Measurements from ENCODE around the gene RFT1.

The RFT1 gene

DNA sequence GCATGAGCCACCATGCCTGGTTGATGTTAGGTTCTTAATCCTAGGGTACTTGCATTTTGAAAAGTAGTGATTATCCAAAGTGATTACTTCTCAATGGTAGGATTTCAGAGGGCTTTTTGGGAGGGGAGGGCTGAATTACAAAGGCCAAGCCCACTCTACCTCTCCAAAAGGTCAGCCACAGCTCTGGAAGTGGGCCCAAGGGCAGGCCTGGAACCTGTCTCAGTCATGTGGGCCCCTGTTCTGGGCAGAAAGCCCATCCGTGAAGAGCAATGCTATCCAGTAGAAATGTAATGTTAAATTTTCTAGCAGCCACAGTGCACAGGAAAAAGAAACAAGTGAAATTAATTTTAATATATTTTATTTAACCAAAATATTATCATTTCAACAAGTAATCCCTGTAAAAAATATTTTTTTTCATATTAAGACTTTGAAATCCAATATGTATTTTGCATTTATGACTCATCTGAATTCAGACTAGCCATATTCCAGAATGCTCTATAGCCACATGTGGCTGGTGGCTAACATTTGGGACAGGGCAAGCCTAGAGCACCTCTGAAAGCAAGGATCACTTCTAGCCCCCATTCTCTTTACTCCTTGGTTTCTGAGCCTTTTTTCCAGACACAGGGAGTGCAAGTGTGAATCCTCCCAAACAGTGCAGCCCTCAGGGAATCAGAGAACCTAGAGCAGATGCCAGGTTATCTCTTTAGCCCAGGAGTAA lies 16.8 kb downstream of the RFT1 start:
- Histone ChIP-seq H2AFZ (ENCODE audit: insufficient read depth, low read length, poor library complexity) (no peak overlapping the region), H3K79me2 (ENCODE audit: control insufficient read depth, insufficient read depth, low read length, poor library complexity) (no peaks in the 10 kb centered on the region), H3K4me1 (ENCODE audit: control insufficient read depth in 1 of 2, insufficient read depth in 2 of 2, low read length in 2 of 2) (peaks cover 0 to 3% of the 10 kb centered on the region in 2 experiments), H4K91ac (ENCODE audit: low read depth, low read length) (no peak overlapping the region), H3K4ac (ENCODE audit: low read depth, low read length) (no peak overlapping the region), H3K79me1 (ENCODE audit: low read length) (no peaks in the 10 kb centered on the region), H3K14ac (ENCODE audit: low read length) (no peak overlapping the region), H4K8ac (ENCODE audit: low read depth, low read length) (no peak overlapping the region), H3K9ac (ENCODE audit: low read length) (no peak overlapping the region), H2BK120ac (ENCODE audit: insufficient read depth, low read length, poor library complexity) (no peak overlapping the region), H2BK5ac (ENCODE audit: low read depth, low read length, poor library complexity) (no peak overlapping the region), H3K27me3 (ENCODE audit: insufficient read depth, low read length) (no peaks in the 10 kb centered on the region), H3K9me3 (ENCODE audit: insufficient read depth, low read depth, low read length) (peaks cover 2% of the 10 kb centered on the region), H2AK5ac (ENCODE audit: low read length) (no peak overlapping the region), H3K23ac (ENCODE audit: low read length) (no peak overlapping the region), H3K4me2 (ENCODE audit: low read length) (no peak overlapping the region), H3K36me3 (ENCODE audit: control insufficient read depth in 1 of 2, insufficient read depth in 2 of 2, low read length in 2 of 2) (peaks cover 7 to 9% of the 10 kb centered on the region in 2 experiments), H3K18ac (ENCODE audit: low read length) (no peak overlapping the region), H4K12ac (ENCODE audit: low read depth, low read length) (no peak overlapping the region), H3K4me3 (ENCODE audit: low read depth, low read length) (no peak overlapping the region), H2BK12ac (ENCODE audit: low read length) (no peak overlapping the region), H3K27ac (ENCODE audit: low read depth, low read length) (no peak overlapping the region)
- no CpG with 5 or more reads among the region's 1 CpG for WGBS (ENCODE audit: extremely low coverage, insufficient coverage, insufficient read length)
- no peak for DNase-seq

DNA sequence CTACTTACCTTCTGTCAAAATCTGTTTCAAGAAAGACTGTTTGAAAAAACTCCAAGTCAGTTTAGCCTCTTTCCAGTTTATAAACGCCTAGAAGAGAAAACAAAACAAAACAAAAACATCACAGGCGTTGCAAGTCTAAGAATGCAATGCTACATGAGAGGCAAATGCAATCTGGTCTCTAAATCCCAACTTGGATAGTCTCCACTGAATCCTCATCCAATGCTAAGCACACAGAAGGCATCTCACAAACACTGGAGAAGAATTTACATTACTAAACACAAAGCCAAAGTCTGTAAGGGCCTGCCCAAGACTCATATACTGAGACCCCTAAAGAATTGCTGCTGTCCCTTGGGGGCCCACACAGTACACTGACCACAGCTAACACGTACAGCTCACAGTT lies 18.4 kb downstream of the RFT1 start:
- H3K79me1 ChIP-seq (ENCODE audit: low read length): no peaks in the 10 kb centered on the region
- no peak overlapping the region for H3K23ac ChIP-seq (ENCODE audit: low read length)
- no peak overlapping the region for H4K91ac ChIP-seq (ENCODE audit: low read depth, low read length)
- no peak overlapping the region for H2BK120ac ChIP-seq (ENCODE audit: insufficient read depth, low read length, poor library complexity)
- H4K8ac ChIP-seq (ENCODE audit: low read depth, low read length): no peak overlapping the region
- WGBS (ENCODE audit: extremely low coverage, insufficient coverage, insufficient read length): no CpG with 5 or more reads among the region's 3 CpGs
- no peaks in the 10 kb centered on the region for H3K9me3 ChIP-seq (ENCODE audit: insufficient read depth, low read depth, low read length)
- H4K12ac ChIP-seq (ENCODE audit: low read depth, low read length): no peak overlapping the region
- H3K9ac ChIP-seq (ENCODE audit: low read length): no peak overlapping the region
- H3K79me2 ChIP-seq (ENCODE audit: control insufficient read depth, insufficient read depth, low read length, poor library complexity): no peaks in the 10 kb centered on the region
- no peak overlapping the region for H2BK12ac ChIP-seq (ENCODE audit: low read length)
- no peak overlapping the region for H3K4me2 ChIP-seq (ENCODE audit: low read length)
- no peak for DNase-seq
- no peak overlapping the region for H3K18ac ChIP-seq (ENCODE audit: low read length)
- H3K4me1 ChIP-seq (ENCODE audit: control insufficient read depth in 1 of 2, insufficient read depth in 2 of 2, low read length in 2 of 2): peaks cover 0 to 3% of the 10 kb centered on the region in 2 experiments
- no peak overlapping the region for H2AK5ac ChIP-seq (ENCODE audit: low read length)
- no peak overlapping the region for H3K27ac ChIP-seq (ENCODE audit: low read depth, low read length)
- no peak overlapping the region for H3K14ac ChIP-seq (ENCODE audit: low read length)
- no peak overlapping the region for H2AFZ ChIP-seq (ENCODE audit: insufficient read depth, low read length, poor library complexity)
- no peak overlapping the region for H3K4ac ChIP-seq (ENCODE audit: low read depth, low read length)
- H3K27me3 ChIP-seq (ENCODE audit: insufficient read depth, low read length): no peaks in the 10 kb centered on the region
- peaks cover 0 to 3% of the 10 kb centered on the region in 2 experiments for H3K36me3 ChIP-seq (ENCODE audit: control insufficient read depth in 1 of 2, insufficient read depth in 2 of 2, low read length in 2 of 2)
- no peak overlapping the region for H2BK5ac ChIP-seq (ENCODE audit: low read depth, low read length, poor library complexity)
- H3K4me3 ChIP-seq (ENCODE audit: low read depth, low read length): no peak overlapping the region

DNA sequence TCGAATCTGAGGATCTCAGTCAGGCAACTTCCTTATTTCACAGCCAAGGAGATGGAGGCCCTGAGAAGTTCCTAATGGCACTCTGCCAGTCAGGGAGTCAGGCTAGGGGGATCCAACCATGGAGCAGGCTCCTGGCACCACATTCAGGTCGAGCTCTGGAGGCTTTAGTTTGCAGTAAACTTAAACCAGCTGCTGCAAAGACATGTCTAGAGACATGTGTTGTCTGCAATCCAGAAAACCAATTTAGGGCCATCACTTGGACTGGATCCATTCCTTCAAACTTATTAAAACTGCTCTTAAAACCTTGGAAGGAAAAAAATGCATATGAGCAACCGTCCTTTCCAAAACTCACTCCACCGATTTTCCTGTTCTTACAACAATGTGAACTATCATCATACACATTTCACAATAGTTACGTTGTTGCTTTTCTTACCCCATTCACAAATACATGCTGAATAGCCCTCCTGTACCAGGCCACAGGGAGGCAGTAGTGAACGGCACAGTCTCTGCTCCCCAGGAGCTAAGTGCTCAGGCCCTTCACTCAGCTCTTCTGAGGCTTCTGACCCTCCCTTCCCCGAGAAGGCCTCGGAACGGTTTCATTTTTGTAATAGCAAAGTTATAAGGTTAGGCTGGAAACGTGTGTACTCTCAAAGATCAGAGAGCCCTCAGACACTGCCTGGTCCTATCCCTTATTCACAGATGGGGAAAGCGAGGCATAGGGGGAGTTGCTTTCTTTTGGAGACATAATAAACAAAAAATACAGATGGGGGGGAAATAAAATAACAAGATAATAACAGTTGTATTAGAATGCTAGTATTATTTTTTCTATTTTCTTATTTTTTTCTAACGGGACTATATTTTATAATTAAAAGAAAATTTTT lies 20.1 kb downstream of the RFT1 start:
- H3K27ac ChIP-seq (ENCODE audit: low read depth, low read length): no peak overlapping the region
- H3K18ac ChIP-seq (ENCODE audit: low read length): no peak overlapping the region
- no peak overlapping the region for H4K8ac ChIP-seq (ENCODE audit: low read depth, low read length)
- peaks cover 0 to 3% of the 10 kb centered on the region in 2 experiments for H3K4me1 ChIP-seq (ENCODE audit: control insufficient read depth in 1 of 2, insufficient read depth in 2 of 2, low read length in 2 of 2)
- no peak overlapping the region for H2BK120ac ChIP-seq (ENCODE audit: insufficient read depth, low read length, poor library complexity)
- H2BK12ac ChIP-seq (ENCODE audit: low read length): no peak overlapping the region
- H3K14ac ChIP-seq (ENCODE audit: low read length): no peak overlapping the region
- no peak overlapping the region for H3K4ac ChIP-seq (ENCODE audit: low read depth, low read length)
- H2AK5ac ChIP-seq (ENCODE audit: low read length): no peak overlapping the region
- H3K23ac ChIP-seq (ENCODE audit: low read length): no peak overlapping the region
- no peak overlapping the region for H4K12ac ChIP-seq (ENCODE audit: low read depth, low read length)
- H3K27me3 ChIP-seq (ENCODE audit: insufficient read depth, low read length): no peaks in the 10 kb centered on the region
- no peak overlapping the region for H3K4me3 ChIP-seq (ENCODE audit: low read depth, low read length)
- no peak overlapping the region for H2BK5ac ChIP-seq (ENCODE audit: low read depth, low read length, poor library complexity)
- no CpG with 5 or more reads among the region's 12 CpGs for WGBS (ENCODE audit: extremely low coverage, insufficient coverage, insufficient read length)
- no peaks in the 10 kb centered on the region for H3K79me1 ChIP-seq (ENCODE audit: low read length)
- H3K79me2 ChIP-seq (ENCODE audit: control insufficient read depth, insufficient read depth, low read length, poor library complexity): no peaks in the 10 kb centered on the region
- H3K9ac ChIP-seq (ENCODE audit: low read length): no peak overlapping the region
- H3K4me2 ChIP-seq (ENCODE audit: low read length): no peak overlapping the region
- DNase-seq: peak; percentile 73 to 85
- no peak overlapping the region for H2AFZ ChIP-seq (ENCODE audit: insufficient read depth, low read length, poor library complexity)
- H3K36me3 ChIP-seq (ENCODE audit: control insufficient read depth in 1 of 2, insufficient read depth in 2 of 2, low read length in 2 of 2): peaks cover 2 to 3% of the 10 kb centered on the region in 2 experiments
- H4K91ac ChIP-seq (ENCODE audit: low read depth, low read length): no peak overlapping the region
- no peaks in the 10 kb centered on the region for H3K9me3 ChIP-seq (ENCODE audit: insufficient read depth, low read depth, low read length)

DNA sequence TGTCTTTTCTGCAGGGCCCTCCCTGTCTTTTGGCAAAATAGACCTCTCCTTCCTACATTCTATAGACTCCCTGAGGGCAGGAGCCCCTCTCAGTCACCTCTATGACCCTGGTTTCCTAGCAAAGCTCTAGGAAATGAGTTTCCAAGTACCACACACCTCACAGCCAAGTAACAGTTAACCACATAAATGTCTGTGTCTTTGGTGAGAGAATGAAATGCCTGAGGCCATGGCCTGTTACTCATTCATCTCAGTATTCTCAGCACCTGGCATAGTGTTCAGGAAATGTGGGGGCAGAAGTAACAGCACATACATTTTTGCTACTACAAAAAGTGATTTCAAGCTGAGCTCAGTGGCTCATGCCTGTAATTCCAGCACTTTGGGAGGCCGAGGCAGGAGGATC lies 21.0 kb downstream of the RFT1 start:
- H3K4me2 ChIP-seq (ENCODE audit: low read length): no peak overlapping the region
- no peaks in the 10 kb centered on the region for H3K9me3 ChIP-seq (ENCODE audit: insufficient read depth, low read depth, low read length)
- no peak overlapping the region for H3K4ac ChIP-seq (ENCODE audit: low read depth, low read length)
- no peaks in the 10 kb centered on the region for H3K79me2 ChIP-seq (ENCODE audit: control insufficient read depth, insufficient read depth, low read length, poor library complexity)
- no peak overlapping the region for H2BK120ac ChIP-seq (ENCODE audit: insufficient read depth, low read length, poor library complexity)
- no peak overlapping the region for H3K4me3 ChIP-seq (ENCODE audit: low read depth, low read length)
- no peak overlapping the region for H3K14ac ChIP-seq (ENCODE audit: low read length)
- H4K8ac ChIP-seq (ENCODE audit: low read depth, low read length): no peak overlapping the region
- no peak overlapping the region for H2AK5ac ChIP-seq (ENCODE audit: low read length)
- H3K27me3 ChIP-seq (ENCODE audit: insufficient read depth, low read length): no peaks in the 10 kb centered on the region
- no peak overlapping the region for H2BK5ac ChIP-seq (ENCODE audit: low read depth, low read length, poor library complexity)
- peak; percentile 66 to 82 for DNase-seq
- no peak overlapping the region for H2BK12ac ChIP-seq (ENCODE audit: low read length)
- no peak overlapping the region for H3K23ac ChIP-seq (ENCODE audit: low read length)
- no peak overlapping the region for H4K91ac ChIP-seq (ENCODE audit: low read depth, low read length)
- no CpG with 5 or more reads among the region's 1 CpG for WGBS (ENCODE audit: extremely low coverage, insufficient coverage, insufficient read length)
- no peak overlapping the region for H4K12ac ChIP-seq (ENCODE audit: low read depth, low read length)
- H3K36me3 ChIP-seq (ENCODE audit: control insufficient read depth in 1 of 2, insufficient read depth in 2 of 2, low read length in 2 of 2): peaks cover 5% of the 10 kb centered on the region in 2 experiments
- peaks cover 0 to 3% of the 10 kb centered on the region in 2 experiments for H3K4me1 ChIP-seq (ENCODE audit: control insufficient read depth in 1 of 2, insufficient read depth in 2 of 2, low read length in 2 of 2)
- no peak overlapping the region for H2AFZ ChIP-seq (ENCODE audit: insufficient read depth, low read length, poor library complexity)
- no peak overlapping the region for H3K27ac ChIP-seq (ENCODE audit: low read depth, low read length)
- H3K18ac ChIP-seq (ENCODE audit: low read length): no peak overlapping the region
- no peak overlapping the region for H3K9ac ChIP-seq (ENCODE audit: low read length)
- H3K79me1 ChIP-seq (ENCODE audit: low read length): no peaks in the 10 kb centered on the region
